DMS153 treated with DMSO at 0.1 percent for 48 hours (cell line): ENCODE data around the gene HINT1.

Experiments
- DNase-seq: peaks from one replicate; lab custom pipeline; 2025; ENCODE audit not compliant: unreplicated experiment; lab: John Stamatoyannopoulos, UW

HINT1 gene

DNA sequence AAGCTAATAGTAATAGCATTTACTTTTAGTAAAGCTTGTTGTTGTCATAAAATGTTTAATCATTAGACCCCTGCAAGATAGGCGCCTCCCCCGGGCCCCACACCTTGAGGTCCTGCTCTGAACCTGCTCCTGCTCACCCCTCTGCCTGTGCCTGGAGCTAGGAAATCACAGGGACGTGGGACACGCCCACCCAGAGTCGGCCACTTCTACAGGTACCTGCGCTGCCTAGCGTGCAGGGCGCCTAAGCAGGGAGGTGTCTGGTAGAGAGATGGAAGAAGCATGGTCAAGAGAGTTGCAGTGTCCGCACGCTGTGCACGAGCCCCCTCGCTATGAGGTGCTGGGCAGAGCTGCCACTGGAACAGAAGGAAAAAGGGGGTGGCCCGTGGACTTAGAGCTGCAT is 52.6 kb downstream of the HINT1 start:
- DNase-seq, result no peak

DNA sequence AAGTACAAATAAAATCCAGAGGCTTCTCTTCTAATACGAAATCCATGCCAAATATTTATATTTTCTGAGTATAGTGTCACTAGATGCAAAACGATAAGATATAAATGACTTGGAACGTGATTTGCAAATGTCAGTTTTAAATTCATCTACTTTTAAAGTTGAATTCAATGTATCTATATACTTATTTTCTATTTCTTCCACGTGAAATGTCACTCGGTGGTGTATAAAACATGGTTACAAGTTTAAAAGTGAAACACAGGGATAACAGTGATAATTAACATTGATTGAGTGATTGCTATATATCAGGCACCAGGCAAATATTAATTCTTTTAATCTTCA is 54.8 kb downstream of the HINT1 start:
- no peak for DNase-seq

GRCh38 chr5:131109540-131110255 is 55.4 kb downstream of the HINT1 start:
- no peak for DNase-seq
